Stomach smooth muscle (tissue), 2 donors: ENCODE data around the gene EDNRA.

Experiments
- H3K27ac ChIP-seq: one replicate; pipeline ENCODE4 v1.7.0; 2013; ENCODE audit warnings: mild to moderate bottlenecking, low read length, inconsistent platforms
- H3K27me3 ChIP-seq, 2 donors: one replicate each; pipeline ENCODE4 v1.7.0; 2013; ENCODE audit warnings: low read length in 2 of 2; ENCODE audit not compliant: insufficient read depth in 2 of 2, control insufficient read depth in 1 of 2
- H3K36me3 ChIP-seq, 2 donors: one replicate each; pipeline ENCODE4 v1.7.0; 2013; ENCODE audit warnings: low read length in 2 of 2; ENCODE audit not compliant: control insufficient read depth in 2 of 2, insufficient read depth in 2 of 2
- H3K4me1 ChIP-seq: one replicate; pipeline ENCODE4 v1.7.0; 2013; ENCODE audit warnings: low read length; ENCODE audit not compliant: control insufficient read depth, insufficient read depth
- H3K4me3 ChIP-seq, 2 donors: one replicate each; pipeline ENCODE4 v1.7.0; 2013; ENCODE audit warnings: low read length in 2 of 2
- H3K9ac ChIP-seq, 2 donors: one replicate each; pipeline ENCODE4 v1.7.0; 2013; ENCODE audit warnings: low read length in 2 of 2, mild to moderate bottlenecking in 1 of 2
- H3K9me3 ChIP-seq, 2 donors: one replicate each; pipeline ENCODE4 v1.7.0; 2013; ENCODE audit warnings: low read length in 2 of 2; ENCODE audit not compliant: control insufficient read depth in 2 of 2
- donor health status: healthy.
- donor health status: Pancreatic carcinoma.

Gene EDNRA

DNA sequence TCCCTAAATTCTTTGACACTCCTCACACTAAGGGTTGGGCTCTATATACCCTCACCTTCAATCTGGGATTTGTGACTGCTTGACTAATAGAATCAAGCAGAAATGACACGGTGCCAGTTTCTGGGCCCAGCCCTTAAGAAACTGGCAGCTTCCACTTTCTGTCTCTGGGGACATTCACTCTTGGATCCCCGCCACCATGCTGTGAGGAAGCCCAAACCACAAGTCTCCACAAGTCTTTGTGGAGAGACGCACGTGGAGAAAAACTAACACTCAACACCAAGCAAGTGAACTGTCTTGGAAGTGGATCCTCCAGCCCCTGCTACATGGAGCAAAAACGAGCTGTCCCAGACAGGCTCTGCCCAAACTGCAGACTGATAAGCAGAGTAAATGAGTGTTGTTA, 1.1 kb upstream of the EDNRA start:
- no peaks in the 10 kb centered on the region for H3K36me3 ChIP-seq
- H3K4me3 ChIP-seq = peak overlapping the region in 1 of 2 donors; percentile 88
- no peaks in the 10 kb centered on the region for H3K27me3 ChIP-seq
- no peaks in the 10 kb centered on the region for H3K9me3 ChIP-seq
- H3K27ac ChIP-seq = peak overlapping the region; percentile 77
- peaks cover 20% of the 10 kb centered on the region for H3K4me1 ChIP-seq
- no peak overlapping the region for H3K9ac ChIP-seq

- H3K4me1 ChIP-seq = peaks cover 20% of the 10 kb centered on the region
- H3K36me3 ChIP-seq = no peaks in the 10 kb centered on the region
- peak overlapping the region; percentile 35 to 88 for H3K4me3 ChIP-seq
- H3K27me3 ChIP-seq = no peaks in the 10 kb centered on the region
- H3K9me3 ChIP-seq = no peaks in the 10 kb centered on the region
- H3K27ac ChIP-seq = peak overlapping the region; percentile 77
- H3K9ac ChIP-seq = peak overlapping the region in 1 of 2 donors; percentile 78
Observed at GRCh38 chr4:147480502-147480890, 401 bp upstream of the EDNRA start.

DNA sequence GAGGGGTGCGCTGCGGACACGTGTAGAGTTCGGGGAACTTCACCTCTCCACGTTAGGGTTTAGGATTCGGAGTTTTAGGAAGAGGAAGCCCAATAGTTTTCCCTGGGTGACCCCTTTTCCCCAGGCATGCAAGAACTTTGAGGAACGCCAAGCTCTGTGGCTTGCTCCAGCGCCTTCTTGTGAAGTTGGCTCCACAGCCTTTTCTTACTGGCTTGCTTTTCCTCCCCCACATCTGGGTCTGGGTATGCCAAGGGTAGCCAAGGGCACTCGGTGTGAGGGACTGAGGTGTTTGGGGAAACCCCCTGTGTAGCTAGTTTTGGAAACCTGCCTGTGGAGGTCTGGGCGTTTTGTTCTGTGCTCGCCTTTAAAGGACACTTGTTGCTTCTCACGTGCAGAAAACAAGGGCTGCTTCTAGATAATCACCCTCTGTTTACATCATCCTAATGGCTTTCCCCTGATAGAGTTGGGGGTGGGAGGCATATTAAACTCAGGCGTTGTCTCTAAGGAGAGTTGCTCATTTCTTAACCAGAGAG, 746 bp downstream of the EDNRA start:
- H3K9ac ChIP-seq = peak overlapping the region; percentile 1 to 13

DNA sequence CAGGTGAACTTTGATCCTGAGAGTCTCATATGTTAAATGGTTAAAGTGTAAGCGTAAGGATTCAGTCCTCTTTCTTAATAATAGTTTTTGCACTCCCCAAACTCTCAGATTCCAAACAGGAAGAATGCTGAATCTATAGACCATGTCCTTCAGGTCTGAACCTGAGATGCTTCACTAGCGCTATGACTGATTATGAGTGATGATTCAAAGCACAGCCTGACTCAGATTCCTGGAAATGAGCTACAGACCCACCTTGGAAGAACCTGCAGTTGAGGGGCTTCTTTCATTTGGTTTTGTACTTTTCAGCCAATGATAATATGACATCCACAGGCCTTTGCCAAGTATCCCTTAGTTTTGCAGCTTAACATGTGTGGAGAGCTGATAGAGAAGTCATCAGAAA, 1.4 kb downstream of the EDNRA start:
- no peaks in the 10 kb centered on the region for H3K36me3 ChIP-seq
- peaks cover 20% of the 10 kb centered on the region for H3K4me1 ChIP-seq
- peak overlapping the region in 1 of 2 donors; percentile 88 for H3K4me3 ChIP-seq
- peak overlapping the region; percentile 77 for H3K27ac ChIP-seq
- H3K27me3 ChIP-seq = no peaks in the 10 kb centered on the region
- peak overlapping the region in 1 of 2 donors; percentile 58 for H3K9ac ChIP-seq
- no peaks in the 10 kb centered on the region for H3K9me3 ChIP-seq

More for the DNA sequence above, 746 bp downstream of the EDNRA start:
- no peaks in the 10 kb centered on the region for H3K9me3 ChIP-seq
- peak overlapping the region; percentile 35 to 88 for H3K4me3 ChIP-seq
- H3K27ac ChIP-seq = peak overlapping the region; percentile 77
- no peaks in the 10 kb centered on the region for H3K36me3 ChIP-seq
- H3K27me3 ChIP-seq = no peaks in the 10 kb centered on the region
- peaks cover 20% of the 10 kb centered on the region for H3K4me1 ChIP-seq

DNA sequence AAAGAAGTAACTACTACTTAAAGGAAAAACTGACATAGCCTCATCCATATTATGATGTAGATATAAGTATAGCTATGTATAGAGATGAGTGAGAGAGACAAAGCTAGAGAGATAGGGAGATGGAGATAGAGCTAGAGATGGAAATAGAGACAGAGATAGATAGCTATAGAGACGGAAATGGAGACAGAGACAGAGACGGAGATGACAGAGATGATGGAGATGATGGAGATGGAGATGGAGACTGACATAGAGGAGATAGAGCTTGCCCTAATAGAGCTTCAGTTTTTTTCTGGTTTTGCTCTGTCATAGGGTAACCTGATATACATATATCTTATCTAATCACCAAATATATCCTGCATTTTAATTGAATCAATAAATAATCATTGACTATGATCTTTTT, 4.3 kb downstream of the EDNRA start:
- Histone ChIP-seq H3K4me1 (peaks cover 11% of the 10 kb centered on the region), H3K27me3 (no peaks in the 10 kb centered on the region), H3K4me3 (no peak overlapping the region), H3K9me3 (no peaks in the 10 kb centered on the region), H3K27ac (no peak overlapping the region), H3K9ac (no peak overlapping the region), H3K36me3 (no peaks in the 10 kb centered on the region)

DNA sequence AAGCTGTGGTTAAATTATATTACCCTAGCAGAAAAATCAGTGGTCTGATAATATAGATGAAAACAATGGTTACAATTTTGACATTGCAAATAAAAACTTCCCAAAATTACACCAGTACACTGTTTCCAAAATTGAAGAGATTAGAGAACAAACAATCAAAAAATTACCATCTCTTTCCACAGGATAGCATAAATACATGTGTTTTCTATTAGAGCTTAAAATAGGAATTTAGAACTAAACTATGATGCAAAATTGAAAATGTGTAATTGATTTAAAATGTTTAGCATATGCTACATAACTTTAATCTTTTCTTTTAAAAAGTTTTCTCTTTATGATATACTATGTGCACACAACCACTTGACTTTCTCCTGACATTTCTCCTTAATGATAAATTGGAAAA, 6.7 kb downstream of the EDNRA start:
- no peak overlapping the region for H3K4me3 ChIP-seq
- no peaks in the 10 kb centered on the region for H3K36me3 ChIP-seq
- no peaks in the 10 kb centered on the region for H3K27me3 ChIP-seq
- H3K9ac ChIP-seq = no peak overlapping the region
- H3K9me3 ChIP-seq = no peaks in the 10 kb centered on the region
- no peak overlapping the region for H3K27ac ChIP-seq
- H3K4me1 ChIP-seq = peaks cover 9% of the 10 kb centered on the region

GRCh38 chr4:147488556-147488955, 7.7 kb downstream of the EDNRA start:
- Histone ChIP-seq H3K27me3 (no peaks in the 10 kb centered on the region), H3K9ac (no peak overlapping the region), H3K4me3 (no peak overlapping the region), H3K27ac (no peak overlapping the region), H3K9me3 (no peaks in the 10 kb centered on the region), H3K36me3 (no peaks in the 10 kb centered on the region), H3K4me1 (peaks cover 10% of the 10 kb centered on the region)

DNA sequence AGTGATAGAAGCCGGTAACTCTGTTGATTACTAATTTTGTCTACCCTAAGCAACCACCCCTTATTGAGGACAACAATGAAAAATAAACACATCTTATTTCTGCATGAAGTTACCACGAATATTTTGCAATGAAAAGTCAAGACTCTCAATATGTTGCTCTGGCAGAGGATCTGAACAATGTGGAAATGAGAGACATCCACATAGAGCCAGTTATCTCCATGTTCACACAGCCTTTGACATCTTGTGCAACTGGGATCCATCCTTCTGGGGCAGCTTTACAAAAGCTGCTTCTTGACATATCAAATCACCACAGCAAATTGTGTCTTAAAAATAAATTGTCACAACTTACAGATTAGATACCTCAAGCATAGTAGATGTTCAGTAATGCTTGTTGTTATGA, 10.2 kb downstream of the EDNRA start:
- H3K9ac ChIP-seq = no peak overlapping the region
- no peak overlapping the region for H3K27ac ChIP-seq
- no peak overlapping the region for H3K4me3 ChIP-seq
- H3K4me1 ChIP-seq = peaks cover 10% of the 10 kb centered on the region
- no peaks in the 10 kb centered on the region for H3K36me3 ChIP-seq
- no peaks in the 10 kb centered on the region for H3K9me3 ChIP-seq
- H3K27me3 ChIP-seq = no peaks in the 10 kb centered on the region

DNA sequence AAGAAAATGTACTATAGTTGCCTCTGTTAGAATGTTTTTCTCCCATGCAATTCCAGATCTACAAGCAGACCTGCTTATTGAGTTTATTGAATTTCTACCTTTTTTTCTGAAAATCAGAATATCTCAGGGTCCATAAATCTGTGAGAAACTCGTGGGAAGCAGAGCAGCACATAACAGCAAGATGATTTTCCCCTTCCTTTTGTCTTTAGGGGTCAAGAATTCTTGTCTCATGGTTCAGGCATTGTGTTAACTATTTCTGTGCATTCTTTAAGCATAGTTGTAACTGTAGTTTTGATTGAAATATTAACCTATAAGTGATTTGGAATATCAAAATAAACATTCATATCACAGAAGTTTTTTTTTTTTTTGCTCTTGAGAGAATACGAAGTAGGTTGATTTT, 11.4 kb downstream of the EDNRA start:
- Histone ChIP-seq H3K9me3 (no peaks in the 10 kb centered on the region), H3K36me3 (no peaks in the 10 kb centered on the region), H3K27ac (no peak overlapping the region), H3K27me3 (no peaks in the 10 kb centered on the region), H3K4me1 (peaks cover 10% of the 10 kb centered on the region), H3K9ac (no peak overlapping the region), H3K4me3 (peak overlapping the region in 1 of 2 donors; percentile 10)

GRCh38 chr4:147492761-147493160, 11.9 kb downstream of the EDNRA start:
- Histone ChIP-seq H3K9me3 (no peaks in the 10 kb centered on the region), H3K36me3 (no peaks in the 10 kb centered on the region), H3K27me3 (no peaks in the 10 kb centered on the region), H3K9ac (no peak overlapping the region), H3K27ac (no peak overlapping the region), H3K4me1 (peaks cover 10% of the 10 kb centered on the region), H3K4me3 (no peak overlapping the region)

GRCh38 chr4:147493307-147493706, 12.4 kb downstream of the EDNRA start:
- Histone ChIP-seq H3K27me3 (no peaks in the 10 kb centered on the region), H3K36me3 (no peaks in the 10 kb centered on the region), H3K9ac (no peak overlapping the region), H3K4me1 (peaks cover 10% of the 10 kb centered on the region), H3K27ac (no peak overlapping the region), H3K4me3 (no peak overlapping the region), H3K9me3 (no peaks in the 10 kb centered on the region)
